ENCODE results near the gene EXT2.
A peak's percentile ranks its signal among the peaks of the same experiment; 100 is the strongest.

Gene EXT2

GRCh38 chr11:44085330-44085729, 10.1 kb upstream of the EXT2 start:
- no peak for DNase-seq (ENCODE audit: low read depth, low spot score)

- DNase-seq (ENCODE audit: low read depth, low spot score): no peak
Measured at GRCh38 chr11:44088377-44088776, 7.1 kb upstream of the EXT2 start.

DNA sequence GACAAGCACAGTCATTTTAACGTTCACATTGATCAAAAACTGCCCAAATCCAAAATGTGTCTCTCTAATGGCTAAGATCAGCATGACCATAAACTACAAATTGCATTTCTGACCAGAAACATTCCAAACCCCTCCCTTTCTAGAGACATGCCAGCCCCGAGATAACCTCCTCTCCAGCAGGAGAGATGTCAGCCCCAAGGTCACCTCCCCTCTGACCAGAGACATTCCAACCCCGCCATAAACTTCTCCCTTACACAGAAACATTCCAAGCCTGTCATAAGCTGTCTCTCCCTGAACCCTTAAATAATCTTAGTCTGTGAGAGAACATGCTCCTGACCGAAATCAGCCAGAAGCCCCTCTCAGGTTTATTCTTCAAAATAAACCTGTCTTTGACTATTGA, 6.6 kb upstream of the EXT2 start:
- no peak for DNase-seq (ENCODE audit: low read depth, low spot score)

DNA sequence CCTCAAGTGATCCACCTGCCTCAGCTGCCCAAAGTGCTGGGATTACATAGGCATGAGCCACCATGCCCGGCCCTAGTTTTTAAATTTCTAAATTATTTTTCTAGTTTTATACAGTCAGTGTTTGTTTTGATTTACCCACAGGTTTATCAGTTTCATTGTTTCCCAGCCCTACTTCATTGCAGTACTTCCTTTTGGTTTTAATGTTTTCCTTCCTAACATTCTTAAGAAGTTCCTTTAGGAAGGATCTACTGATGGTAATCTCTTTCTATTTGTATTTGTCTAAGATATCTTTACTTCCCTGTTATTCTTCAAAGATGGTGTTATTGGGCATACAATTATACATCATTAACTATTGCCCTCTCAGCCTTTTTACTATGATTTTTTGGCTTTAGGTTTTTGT, 4.9 kb upstream of the EXT2 start:
- no peak for DNase-seq (ENCODE audit: low read depth, low spot score)

DNA sequence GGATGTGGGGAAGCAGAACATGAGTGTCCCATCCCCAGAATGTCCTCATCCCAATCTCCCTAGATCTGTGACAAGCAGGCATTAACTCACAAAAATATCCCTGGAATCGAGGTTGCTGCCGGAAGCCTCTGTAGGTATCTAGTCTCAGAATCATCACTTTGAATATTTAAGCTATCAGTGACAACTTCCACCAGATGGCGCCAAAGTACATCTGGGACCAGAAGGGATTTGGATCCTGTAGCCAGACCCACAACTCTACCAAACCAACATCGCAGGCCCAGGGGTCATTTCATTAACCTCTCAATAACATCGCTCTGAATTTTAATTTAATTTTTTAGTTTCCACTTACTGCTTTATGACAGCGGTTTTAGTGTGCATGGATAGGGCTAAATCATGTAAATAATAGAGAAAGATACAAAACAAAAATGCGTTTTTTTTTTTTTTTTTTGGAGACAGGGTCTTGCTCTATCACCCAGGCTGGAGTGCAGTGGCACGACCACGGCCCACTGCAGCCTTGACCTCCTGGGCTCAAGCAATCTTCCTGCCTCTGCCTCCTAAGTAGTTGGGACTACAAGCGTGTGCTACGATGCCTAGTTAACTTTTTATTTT, 1.1 kb upstream of the EXT2 start:
- DNase-seq (ENCODE audit: low read depth, low spot score): peak; percentile 70

- DNase-seq (ENCODE audit: low read depth, low spot score): no peak
Measured at GRCh38 chr11:44096360-44097185, 1.1 kb downstream of the EXT2 start.

DNA sequence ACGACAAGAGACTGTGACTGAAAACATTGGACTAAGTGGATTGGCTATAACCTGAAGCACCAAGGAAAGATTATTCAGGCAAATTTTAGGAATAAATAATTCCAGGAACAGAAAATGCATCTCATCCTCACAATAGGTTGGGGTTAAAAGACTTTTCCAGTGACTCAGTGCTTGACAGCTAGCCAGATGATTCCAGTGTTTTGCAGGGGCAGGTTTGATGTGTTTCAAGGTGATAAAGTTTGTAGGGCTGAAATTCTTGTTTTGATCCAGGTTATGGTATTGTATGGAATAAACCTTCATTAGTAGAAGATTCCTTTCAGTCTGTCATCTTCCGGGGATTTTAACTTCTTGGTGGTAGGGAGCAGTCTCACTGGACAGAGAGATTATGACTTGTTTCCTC, 2.3 kb downstream of the EXT2 start:
- no peak for DNase-seq (ENCODE audit: low read depth, low spot score)

GRCh38 chr11:44101098-44101497, 5.6 kb downstream of the EXT2 start:
- no peak for DNase-seq (ENCODE audit: low read depth, low spot score)

GRCh38 chr11:44104481-44105294, 9.2 kb downstream of the EXT2 start:
- no peak for DNase-seq (ENCODE audit: low read depth, low spot score)

DNA sequence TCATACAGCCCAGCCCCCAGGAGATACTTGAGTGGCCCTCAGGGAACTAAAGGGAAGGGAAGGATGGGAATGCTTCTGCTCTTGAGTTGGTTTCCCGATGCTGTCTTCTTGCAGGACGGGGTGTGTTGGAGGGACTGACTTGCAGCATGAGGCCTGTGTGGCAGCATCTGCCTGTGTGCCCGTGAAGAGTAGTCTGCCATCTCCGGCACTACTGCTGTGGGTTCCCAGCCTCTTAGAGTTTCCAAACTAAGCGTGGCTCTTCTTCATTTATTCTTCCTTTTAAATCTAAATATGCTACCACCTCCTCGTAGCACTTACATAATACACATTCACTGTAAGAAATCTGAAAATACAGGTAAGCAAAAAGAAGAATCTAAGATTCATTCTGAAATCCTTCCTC, 12.8 kb downstream of the EXT2 start:
- DNase-seq (ENCODE audit: low read depth, low spot score): no peak

DNA sequence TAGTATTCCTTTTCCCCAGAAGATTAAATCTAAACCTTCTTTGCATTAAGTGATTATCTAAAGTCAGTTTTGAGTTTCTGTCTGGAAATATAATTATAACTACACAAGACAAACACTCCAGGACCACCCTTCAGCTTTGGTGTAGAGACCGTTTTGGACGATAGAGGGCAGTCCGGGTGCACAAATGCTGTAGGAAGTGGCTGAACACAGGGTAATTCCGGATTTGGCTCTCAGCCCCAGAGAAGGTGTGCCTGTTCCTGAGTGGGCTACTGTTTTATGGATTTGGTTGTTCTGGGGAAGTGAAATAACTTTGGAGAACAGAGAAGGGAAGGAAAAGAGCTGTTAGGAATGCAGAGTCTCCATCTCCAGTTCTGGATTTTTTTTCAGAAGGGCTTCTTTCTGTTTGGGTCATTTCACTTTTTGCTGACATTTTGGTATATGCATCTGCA, 14.8 kb downstream of the EXT2 start:
- DNase-seq (ENCODE audit: low read depth, low spot score): peak; percentile 10

GRCh38 chr11:44112091-44112821, 16.8 kb downstream of the EXT2 start:
- DNase-seq (ENCODE audit: low read depth, low spot score): no peak

DNA sequence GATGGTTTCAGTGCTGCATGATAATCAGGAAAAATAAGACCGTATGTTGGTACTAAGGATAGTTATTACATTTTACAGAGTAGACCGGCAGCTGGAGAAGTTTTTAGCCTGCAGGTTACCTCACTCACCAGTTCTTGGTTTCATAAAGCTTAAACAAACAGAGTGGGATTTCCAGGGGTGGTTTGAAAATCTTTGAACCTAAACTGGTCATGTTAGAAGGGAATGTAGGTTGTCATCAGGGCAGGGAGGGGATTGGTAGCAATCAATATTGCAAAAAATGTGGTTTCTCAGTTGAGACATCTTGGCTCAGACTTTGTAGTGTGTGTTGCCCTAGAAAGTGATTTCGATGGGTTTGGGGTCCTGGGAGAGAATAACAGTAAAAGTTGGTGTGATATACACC, 17.5 kb downstream of the EXT2 start:
- no peak for DNase-seq (ENCODE audit: low read depth, low spot score)

DNA sequence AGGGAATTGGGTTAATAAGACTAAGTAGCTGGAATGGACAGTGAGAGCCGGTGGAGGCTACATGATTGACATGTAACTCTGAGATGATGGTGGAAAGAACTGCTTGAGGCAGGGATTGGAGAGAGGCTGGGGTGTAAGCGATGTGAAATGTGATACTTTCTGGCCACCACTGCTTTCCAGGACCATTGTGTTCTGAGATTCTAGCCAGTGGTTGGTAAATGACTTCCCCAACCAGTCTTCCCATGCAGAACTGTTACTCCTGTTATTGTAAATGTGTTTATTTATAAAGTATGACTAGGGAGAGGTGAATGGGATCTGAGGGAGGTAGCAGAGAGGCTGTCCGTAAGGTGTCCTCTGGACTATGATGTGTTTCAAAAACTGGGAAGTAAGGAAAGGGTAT, 18.1 kb downstream of the EXT2 start:
- no peak for DNase-seq (ENCODE audit: low read depth, low spot score)

- DNase-seq (ENCODE audit: low read depth, low spot score): no peak
Measured at GRCh38 chr11:44116234-44116830, 20.9 kb downstream of the EXT2 start.

DNA sequence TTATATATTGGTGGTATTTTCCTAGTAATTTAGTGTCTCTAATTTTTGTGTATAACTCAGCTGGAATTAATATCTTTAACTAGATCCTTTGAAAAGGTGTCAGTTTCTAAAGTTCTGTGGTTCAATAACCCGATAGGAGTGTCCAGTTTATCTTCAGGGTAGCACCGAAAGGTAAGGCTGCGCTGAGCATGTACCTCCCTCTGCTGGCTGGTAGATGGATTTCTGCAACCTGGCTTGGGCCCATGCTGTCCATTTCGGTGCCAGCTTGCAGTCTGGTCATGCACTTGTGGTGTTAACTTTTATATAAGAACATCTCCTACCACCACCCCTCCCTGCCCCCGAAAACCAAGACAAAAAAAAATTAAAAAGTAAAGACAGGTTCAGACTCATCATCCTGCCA, 24.7 kb downstream of the EXT2 start:
- no peak for DNase-seq (ENCODE audit: low read depth, low spot score)

- no peak for DNase-seq (ENCODE audit: low read depth, low spot score)
Measured at GRCh38 chr11:44125598-44125997, 30.1 kb downstream of the EXT2 start.

GRCh38 chr11:44126304-44126703, 30.8 kb downstream of the EXT2 start:
- DNase-seq (ENCODE audit: low read depth, low spot score): no peak

- no peak for DNase-seq (ENCODE audit: low read depth, low spot score)
Measured at GRCh38 chr11:44127130-44127529, 31.7 kb downstream of the EXT2 start.

- no peak for DNase-seq (ENCODE audit: low read depth, low spot score)
Measured at GRCh38 chr11:44128729-44129128, 33.3 kb downstream of the EXT2 start.

DNA sequence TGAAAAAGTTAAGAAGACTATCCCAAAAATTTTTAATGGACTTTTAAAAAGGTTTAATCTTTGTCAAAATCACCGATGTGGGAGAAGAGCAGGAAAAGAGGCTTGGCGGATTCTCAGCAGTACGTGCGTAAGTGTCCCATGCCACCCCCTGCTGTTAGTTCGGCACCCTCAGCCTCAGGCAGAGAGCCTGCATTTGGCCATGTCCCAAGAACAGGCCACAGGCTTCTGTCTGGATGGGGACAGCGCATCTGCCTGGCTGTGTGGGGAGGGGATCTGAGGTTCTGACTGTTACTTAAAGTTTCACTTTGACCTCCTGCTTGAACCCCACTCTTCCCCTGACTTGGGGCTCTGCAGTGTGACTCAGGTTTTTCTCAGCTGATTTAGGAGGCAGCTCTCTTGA, 35.3 kb downstream of the EXT2 start:
- no peak for DNase-seq (ENCODE audit: low read depth, low spot score)
